Transverse colon (tissue), 4 donors: ENCODE results near the gene RTP5.

Source experiments
- POLR2A ChIP-seq: fragments of 450-650 bp; IDR thresholded peaks from one replicate; pipeline ENCODE4 v1.6.1; 2016; ENCODE audit warnings: antibody characterized with exemption, mild to moderate bottlenecking, moderate library complexity
- POLR2AphosphoS5 ChIP-seq, 3 donors: sonication (generic); formaldehyde crosslinking; IDR thresholded peaks; one replicate each; pipeline ENCODE4 v1.6.1; 2016; ENCODE audit warnings: antibody characterized with exemption in 3 of 3
- TF ChIP-seq, protein P1 (sequence below), 5 experiments: fragments of 200-600 bp in 3 of 5; fragments of 450-650 bp in 2 of 5; sonication (generic) in 3 of 5; IDR thresholded peaks; 1 replicate in 2 of 5; 2 replicates in 3 of 5; pipeline ENCODE4 v1.5.1; 2016 to 2017; ENCODE audit warnings: antibody characterized with exemption in 5 of 5, inconsistent platforms in 3 of 5, mild to moderate bottlenecking in 2 of 5, moderate library complexity in 1 of 5

DNA sequence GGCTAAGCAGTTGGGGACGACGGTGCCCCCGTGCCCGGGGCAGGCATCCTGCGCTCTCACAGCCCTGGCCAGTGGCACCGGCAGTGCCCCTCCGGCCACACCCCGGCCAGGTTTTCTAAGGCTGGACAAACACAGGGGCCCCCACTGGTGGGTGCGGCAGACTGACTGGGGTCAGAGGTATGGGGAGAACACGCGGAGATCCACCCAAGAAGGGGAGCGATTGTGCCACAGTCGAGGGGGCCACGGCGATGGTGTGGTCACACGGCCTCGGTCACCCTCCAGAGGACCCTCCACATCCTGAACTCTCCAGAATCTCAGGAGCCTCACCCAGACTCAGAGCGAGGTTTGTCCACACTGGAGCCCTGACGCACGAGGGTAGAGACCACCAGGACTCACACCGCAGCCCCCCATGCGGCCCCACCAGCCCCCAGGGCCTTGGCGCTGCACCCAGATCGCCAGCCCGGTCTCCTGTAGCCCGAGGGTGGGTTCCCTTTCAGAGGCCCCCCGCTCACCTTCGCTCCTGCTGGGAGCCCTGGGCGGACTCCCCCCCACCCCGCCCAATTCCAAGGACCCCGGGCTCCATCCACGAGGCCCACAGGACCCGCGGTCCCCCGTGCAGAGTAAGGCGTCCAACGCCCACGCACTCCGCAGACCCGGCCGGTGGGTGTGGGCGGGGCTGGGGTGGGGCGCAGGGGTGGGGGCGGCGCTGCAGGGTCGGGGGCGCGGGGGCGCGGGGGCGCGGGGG, 26.0 kb upstream of the RTP5 start:
- TF ChIP-seq POLR2A (no peak), POLR2AphosphoS5 (IDR thresholded peaks at IDR 0.05) (no peak)
- TF ChIP-seq, protein P1, sequence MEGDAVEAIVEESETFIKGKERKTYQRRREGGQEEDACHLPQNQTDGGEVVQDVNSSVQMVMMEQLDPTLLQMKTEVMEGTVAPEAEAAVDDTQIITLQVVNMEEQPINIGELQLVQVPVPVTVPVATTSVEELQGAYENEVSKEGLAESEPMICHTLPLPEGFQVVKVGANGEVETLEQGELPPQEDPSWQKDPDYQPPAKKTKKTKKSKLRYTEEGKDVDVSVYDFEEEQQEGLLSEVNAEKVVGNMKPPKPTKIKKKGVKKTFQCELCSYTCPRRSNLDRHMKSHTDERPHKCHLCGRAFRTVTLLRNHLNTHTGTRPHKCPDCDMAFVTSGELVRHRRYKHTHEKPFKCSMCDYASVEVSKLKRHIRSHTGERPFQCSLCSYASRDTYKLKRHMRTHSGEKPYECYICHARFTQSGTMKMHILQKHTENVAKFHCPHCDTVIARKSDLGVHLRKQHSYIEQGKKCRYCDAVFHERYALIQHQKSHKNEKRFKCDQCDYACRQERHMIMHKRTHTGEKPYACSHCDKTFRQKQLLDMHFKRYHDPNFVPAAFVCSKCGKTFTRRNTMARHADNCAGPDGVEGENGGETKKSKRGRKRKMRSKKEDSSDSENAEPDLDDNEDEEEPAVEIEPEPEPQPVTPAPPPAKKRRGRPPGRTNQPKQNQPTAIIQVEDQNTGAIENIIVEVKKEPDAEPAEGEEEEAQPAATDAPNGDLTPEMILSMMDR (IDR thresholded peaks at IDR 0.05), result no peak
